ENCODE results near the gene MAML3.

DNA sequence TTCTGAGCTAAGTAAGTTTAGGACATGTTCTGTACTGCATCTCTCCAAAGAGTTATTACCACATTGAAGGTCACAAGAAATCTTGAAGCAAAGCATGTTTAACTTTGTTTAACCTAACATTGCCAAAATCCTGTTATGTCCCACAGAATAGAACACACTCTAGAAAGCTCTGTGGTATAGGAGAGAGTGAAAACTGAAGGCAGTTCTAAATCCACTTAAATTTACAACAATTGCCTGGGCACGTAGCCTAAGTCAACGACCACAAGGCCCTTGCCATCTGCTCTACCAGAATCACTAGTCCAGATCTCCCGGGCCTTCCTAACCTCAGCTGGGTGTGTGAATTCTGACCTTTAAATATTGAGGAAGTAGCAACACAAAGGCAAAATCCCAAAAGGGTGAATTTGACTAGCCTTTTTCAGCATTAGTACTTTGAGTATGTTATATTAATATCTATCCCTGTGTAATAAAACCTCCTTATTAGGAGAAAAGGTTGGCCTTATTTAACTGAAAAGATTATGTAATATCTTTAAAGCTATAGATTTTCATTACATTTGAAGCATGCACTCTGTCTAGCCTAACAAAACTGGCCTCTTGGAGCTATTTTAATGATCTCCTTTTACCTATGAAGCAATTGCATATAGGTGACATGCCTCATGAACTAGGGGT, 4.5 kb upstream of the MAML3 start:
- TF ChIP-seq, protein P1, sequence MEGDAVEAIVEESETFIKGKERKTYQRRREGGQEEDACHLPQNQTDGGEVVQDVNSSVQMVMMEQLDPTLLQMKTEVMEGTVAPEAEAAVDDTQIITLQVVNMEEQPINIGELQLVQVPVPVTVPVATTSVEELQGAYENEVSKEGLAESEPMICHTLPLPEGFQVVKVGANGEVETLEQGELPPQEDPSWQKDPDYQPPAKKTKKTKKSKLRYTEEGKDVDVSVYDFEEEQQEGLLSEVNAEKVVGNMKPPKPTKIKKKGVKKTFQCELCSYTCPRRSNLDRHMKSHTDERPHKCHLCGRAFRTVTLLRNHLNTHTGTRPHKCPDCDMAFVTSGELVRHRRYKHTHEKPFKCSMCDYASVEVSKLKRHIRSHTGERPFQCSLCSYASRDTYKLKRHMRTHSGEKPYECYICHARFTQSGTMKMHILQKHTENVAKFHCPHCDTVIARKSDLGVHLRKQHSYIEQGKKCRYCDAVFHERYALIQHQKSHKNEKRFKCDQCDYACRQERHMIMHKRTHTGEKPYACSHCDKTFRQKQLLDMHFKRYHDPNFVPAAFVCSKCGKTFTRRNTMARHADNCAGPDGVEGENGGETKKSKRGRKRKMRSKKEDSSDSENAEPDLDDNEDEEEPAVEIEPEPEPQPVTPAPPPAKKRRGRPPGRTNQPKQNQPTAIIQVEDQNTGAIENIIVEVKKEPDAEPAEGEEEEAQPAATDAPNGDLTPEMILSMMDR (conservative IDR thresholded peaks at IDR 0.05; ENCODE audit: low read depth in 2 of 2), result no peak
- TF ChIP-seq CREB1 (CRISPR knock-in tag; IDR thresholded peaks at IDR 0.05; ENCODE audit: low read depth), result no peak
- no peak for TF ChIP-seq POLR2AphosphoS5 (IDR thresholded peaks at IDR 0.05; ENCODE audit: low read depth)
- no peak for TF ChIP-seq NANOG (IDR thresholded peaks at IDR 0.05; ENCODE audit: borderline replicate concordance)
- no peak for TF ChIP-seq EZH2 (IDR thresholded peaks at IDR 0.05; ENCODE audit: low read depth, unreplicated experiment)
- no peak for TF ChIP-seq JUNB (IDR thresholded peaks at IDR 0.05; ENCODE audit: unreplicated experiment)
- TF ChIP-seq REST (IDR thresholded peaks at IDR 0.05; ENCODE audit: unreplicated experiment), result no peak
